ENCODE data around the gene EFCAB8.

GRCh38 chr20:33002087-33002808 is 143.5 kb downstream of the EFCAB8 start:
- TF ChIP-seq, protein P1, sequence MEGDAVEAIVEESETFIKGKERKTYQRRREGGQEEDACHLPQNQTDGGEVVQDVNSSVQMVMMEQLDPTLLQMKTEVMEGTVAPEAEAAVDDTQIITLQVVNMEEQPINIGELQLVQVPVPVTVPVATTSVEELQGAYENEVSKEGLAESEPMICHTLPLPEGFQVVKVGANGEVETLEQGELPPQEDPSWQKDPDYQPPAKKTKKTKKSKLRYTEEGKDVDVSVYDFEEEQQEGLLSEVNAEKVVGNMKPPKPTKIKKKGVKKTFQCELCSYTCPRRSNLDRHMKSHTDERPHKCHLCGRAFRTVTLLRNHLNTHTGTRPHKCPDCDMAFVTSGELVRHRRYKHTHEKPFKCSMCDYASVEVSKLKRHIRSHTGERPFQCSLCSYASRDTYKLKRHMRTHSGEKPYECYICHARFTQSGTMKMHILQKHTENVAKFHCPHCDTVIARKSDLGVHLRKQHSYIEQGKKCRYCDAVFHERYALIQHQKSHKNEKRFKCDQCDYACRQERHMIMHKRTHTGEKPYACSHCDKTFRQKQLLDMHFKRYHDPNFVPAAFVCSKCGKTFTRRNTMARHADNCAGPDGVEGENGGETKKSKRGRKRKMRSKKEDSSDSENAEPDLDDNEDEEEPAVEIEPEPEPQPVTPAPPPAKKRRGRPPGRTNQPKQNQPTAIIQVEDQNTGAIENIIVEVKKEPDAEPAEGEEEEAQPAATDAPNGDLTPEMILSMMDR (IDR thresholded peaks at IDR 0.05; ENCODE audit: low read depth, low read length), result no peak
- TF ChIP-seq POLR2A (IDR thresholded peaks at IDR 0.05; ENCODE audit: extremely low read depth, insufficient read length) (no peak), MYC (IDR thresholded peaks at IDR 0.05; ENCODE audit: low read depth, low read length) (no peak), MAX (IDR thresholded peaks at IDR 0.05; ENCODE audit: low read depth, low read length) (no peak)

Measured in NB4 (cell line).